ENCODE results near the gene RBM33. TPM values are rescaled to one million over a fixed set of nuclear protein-coding genes. Genes with fewer than 3 reads are reported as not detected.

The RBM33 gene
- total and polyA plus RNA-seq, 2 of the 8 experiments (the other 6 are each of a cell fraction or from before 2014, with no cell fraction given): 16.5 to 64.6 TPM

DNA sequence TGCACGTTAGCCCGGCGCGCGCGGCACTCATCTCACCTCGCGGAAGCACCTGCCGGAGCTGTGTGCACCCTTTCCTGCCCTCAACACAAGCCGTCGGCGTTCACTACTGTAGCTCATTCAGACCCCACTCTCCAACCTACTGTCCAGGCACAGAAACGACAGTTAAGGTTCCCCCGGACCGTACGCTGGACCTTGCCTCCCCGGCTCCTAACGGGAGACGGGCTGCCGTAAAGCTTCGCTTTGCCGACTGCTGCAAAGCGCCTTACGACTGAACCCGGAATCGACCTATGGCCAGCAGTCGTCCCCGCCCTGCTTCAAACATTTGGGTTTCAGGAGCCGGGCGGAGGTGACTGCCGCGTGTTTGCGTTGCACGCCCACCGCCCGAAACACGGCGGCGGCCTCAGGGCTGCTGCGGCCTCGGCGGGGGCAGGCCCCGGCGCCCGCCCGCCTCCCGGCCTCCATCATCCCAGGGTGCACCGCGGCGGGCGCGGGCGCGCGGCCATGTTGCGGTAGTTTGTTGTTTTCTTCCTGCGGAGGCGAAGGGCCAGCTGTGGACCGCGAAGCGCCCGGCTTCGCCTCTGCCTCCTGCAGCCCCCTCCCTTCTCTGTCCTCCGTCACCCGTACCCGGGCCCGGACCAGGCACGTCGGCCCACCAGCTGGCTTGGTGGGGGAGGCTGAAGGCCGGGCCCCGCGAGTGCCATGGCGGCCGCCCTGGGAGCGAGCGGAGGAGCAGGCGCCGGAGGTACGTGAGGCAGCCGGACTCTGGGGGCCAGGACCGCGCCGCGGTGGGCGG, at the start of gene RBM33 (continued):
- TF ChIP-seq JUND (IDR thresholded peaks at IDR 0.05; ENCODE audit: low read length) (no peak), SP4 (IDR thresholded peaks at IDR 0.05; ENCODE audit: low read length) (no peak), PHF8 (conservative IDR thresholded peaks at IDR 0.05; ENCODE audit: low read depth, low read length) (peak; percentile 99), EGR1 (IDR thresholded peaks at IDR 0.05; ENCODE audit: borderline replicate concordance, low read depth, low read length) (no peak), POU5F1 (IDR thresholded peaks at IDR 0.05; ENCODE audit: low read depth, low read length) (no peak), E2F6 (IDR thresholded peaks at IDR 0.05) (peak; percentile 76), ATF3 (IDR thresholded peaks at IDR 0.05; ENCODE audit: insufficient read depth, low read depth, low read length) (peak; percentile 54; the same call in 1 of the 2 replicates), TAF1 (IDR thresholded peaks at IDR 0.05; ENCODE audit: low read depth, low read length) (peak; percentile 88), SP1 (IDR thresholded peaks at IDR 0.05; ENCODE audit: low read depth, low read length) (no peak), RXRA (IDR thresholded peaks at IDR 0.05; ENCODE audit: insufficient read depth, low read depth, low read length) (no peak), BRCA1 (IDR thresholded peaks at IDR 0.05; ENCODE audit: low read depth, low read length) (no peak), YY1 (IDR thresholded peaks at IDR 0.05; ENCODE audit: low read depth, low read length) (peak; percentile 92), GABPA (IDR thresholded peaks at IDR 0.05; ENCODE audit: borderline replicate concordance, insufficient read depth, low read length) (no peak), TEAD4 (IDR thresholded peaks at IDR 0.05; ENCODE audit: low read depth, low read length) (no peak), CHD2 (IDR thresholded peaks at IDR 0.05; ENCODE audit: low read length) (0 out of 2 replicates have a peak, but pooled peaks have one; percentile 10), KDM4A (IDR thresholded peaks at IDR 0.05; ENCODE audit: low read depth, low read length, severe bottlenecking) (peak; percentile 75), CBX8 (IDR thresholded peaks at IDR 0.05; ENCODE audit: borderline replicate concordance, low read depth, low read length) (no peak), POLR2AphosphoS5 (IDR thresholded peaks at IDR 0.05; ENCODE audit: low read depth, low read length) (peak; percentile 83), EZH2 (IDR thresholded peaks at IDR 0.05; ENCODE audit: low read depth, low read length, severe bottlenecking) (no peak), SIN3A (conservative IDR thresholded peaks at IDR 0.05 in 1 of 2, IDR thresholded peaks at IDR 0.05 in 1 of 2; ENCODE audit: low read depth in 1 of 2, low read length in 2 of 2) (0 out of 4 replicates have a peak, but pooled peaks of 1 of the 2 experiments have one; percentile 16), SP2 (IDR thresholded peaks at IDR 0.05; ENCODE audit: low read length) (no peak)
- TF ChIP-seq, protein P1, sequence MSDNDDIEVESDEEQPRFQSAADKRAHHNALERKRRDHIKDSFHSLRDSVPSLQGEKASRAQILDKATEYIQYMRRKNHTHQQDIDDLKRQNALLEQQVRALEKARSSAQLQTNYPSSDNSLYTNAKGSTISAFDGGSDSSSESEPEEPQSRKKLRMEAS (IDR thresholded peaks at IDR 0.05): peak; percentile 63
